GM12892 (cell line): ENCODE results near the gene CYRIA.

Experiments
- DNase-seq: peaks from one replicate; pipeline ENCODE4 v3.0.0; 2011; ENCODE audit not compliant: insufficient read length
- FAIRE-seq: peaks from 2 replicates; lab custom pipeline; 2011; peaks lifted over from hg19 to GRCh38; lab: Jason Lieb, UNC
- POLR2A ChIP-seq: IDR thresholded peaks from 2 replicates; pipeline ENCODE4 v1.6.1; 2011; ENCODE audit warnings: low read depth, low read length, control low read depth
- POLR2AphosphoS5 ChIP-seq: IDR thresholded peaks from 2 replicates; pipeline ENCODE4 v1.6.1; 2011; ENCODE audit warnings: low read depth, low read length, control low read depth
- TAF1 ChIP-seq: IDR thresholded peaks from 2 replicates; pipeline ENCODE4 v1.6.1; 2011; ENCODE audit warnings: low read depth, mild to moderate bottlenecking, control low read depth, low read length, borderline replicate concordance

Gene CYRIA

DNA sequence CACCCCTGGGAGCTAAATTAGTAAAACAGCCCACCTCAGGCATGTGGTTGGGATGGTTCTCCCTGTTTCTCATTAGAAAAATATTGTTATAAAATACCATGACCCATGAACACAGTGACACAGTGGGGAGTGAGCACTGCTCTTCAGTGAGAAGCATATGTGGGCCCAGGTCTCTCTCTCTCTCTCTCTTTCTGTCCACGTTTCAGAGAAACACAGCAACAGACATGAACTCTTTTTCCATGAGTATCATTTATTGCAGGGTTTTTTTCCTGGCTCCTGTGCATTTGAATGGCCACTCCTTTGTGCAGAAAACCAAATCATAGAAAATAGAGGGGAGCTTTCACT lies 41.2 kb downstream of the CYRIA start:
- TF ChIP-seq POLR2A (no peak), POLR2AphosphoS5 (no peak), TAF1 (no peak)
- no peak for FAIRE-seq
- DNase-seq, result no peak

DNA sequence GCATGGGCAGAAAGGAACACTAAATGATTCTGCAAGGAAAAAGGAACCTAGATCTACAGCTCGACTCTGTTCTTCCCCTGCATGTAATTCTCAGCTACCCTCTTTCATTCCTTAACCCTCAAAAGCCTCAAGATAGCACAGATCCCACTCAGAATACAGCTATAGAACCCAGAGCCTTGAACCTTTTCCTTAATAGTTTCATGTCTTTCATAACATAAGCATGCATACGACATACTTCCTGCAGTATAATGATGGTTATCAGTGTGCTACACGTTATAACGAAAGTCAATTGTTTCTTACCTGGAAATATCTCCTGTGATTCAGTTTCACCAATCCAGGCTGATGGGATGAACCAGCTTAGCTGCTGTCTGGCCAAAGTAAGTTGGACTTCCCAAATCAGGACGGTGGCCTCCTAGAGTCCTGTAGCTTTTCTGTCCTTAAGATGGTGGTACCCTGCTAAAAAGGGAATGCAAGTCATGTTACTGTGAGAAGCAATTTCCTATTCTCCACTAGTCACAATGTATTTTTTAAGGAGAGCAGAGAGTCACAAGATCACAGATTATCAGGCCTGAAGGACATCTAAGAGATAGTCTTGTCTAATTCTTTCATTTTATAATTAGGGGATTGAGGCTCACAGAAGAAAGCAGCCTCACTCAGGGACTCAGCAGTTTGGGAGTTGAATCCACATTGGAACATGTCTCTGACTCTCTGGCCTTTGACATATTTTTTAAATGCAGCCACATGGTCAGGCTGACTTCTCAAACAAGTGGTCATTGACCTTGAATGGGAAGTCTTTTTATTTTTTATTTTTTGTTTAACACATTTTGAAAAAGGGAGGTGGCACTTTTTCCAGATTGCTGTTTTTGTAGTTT lies 41.8 kb downstream of the CYRIA start:
- FAIRE-seq (no peak), DNase-seq (no peak)
- no peak for TF ChIP-seq POLR2A
- no peak for TF ChIP-seq TAF1
- TF ChIP-seq POLR2AphosphoS5, result no peak

DNA sequence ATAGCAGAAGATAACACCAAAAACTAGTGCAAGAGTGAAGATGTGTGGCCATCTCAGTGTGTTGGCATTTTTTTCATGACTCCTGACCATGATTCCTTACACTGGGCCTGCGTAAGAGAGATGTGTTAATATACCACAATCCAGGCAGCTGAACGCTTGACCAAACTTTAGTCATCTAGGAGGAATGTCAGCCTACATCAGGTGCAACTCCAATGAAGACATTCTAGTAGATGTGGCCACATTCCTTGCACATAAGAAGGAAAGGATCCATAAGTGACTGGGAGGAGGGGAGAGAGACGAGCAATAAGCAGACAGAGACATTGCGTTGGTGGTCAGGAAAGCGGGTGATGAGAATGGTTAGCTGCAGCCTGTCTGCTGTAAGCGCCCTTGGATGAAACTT lies 42.6 kb downstream of the CYRIA start:
- TF ChIP-seq POLR2A, result no peak
- TF ChIP-seq POLR2AphosphoS5, result no peak
- TF ChIP-seq TAF1, result no peak
- FAIRE-seq, result no peak
- no peak for DNase-seq

DNA sequence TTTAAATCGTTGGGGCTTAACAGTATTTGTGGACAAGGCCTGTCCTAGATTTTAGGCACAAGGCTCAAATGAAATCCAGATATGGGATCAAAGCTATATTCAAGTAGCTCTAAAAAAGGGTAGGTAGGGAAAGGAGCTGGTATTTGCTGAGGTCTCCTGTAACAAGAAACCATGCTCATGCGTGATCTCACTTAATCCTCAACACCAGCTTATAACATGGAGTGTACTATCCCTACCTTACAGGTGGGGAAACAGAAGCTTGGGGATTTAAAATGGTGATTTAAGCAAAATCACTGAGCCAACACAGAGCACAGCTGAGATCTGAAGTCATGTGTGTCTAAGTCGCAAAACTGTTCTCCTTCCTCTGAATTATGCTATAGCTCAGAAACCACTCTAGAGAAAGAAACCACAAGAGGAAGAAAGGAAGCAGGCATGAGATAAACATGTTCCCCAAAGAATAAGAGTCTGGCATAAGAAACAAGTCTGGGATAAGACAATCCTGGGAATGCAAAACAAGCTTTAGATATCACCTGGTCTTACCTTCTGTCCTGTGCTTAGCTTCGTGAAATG lies 43.1 kb downstream of the CYRIA start:
- FAIRE-seq (no peak), DNase-seq (no peak)
- TF ChIP-seq POLR2AphosphoS5 (no peak), POLR2A (no peak), TAF1 (no peak)

DNA sequence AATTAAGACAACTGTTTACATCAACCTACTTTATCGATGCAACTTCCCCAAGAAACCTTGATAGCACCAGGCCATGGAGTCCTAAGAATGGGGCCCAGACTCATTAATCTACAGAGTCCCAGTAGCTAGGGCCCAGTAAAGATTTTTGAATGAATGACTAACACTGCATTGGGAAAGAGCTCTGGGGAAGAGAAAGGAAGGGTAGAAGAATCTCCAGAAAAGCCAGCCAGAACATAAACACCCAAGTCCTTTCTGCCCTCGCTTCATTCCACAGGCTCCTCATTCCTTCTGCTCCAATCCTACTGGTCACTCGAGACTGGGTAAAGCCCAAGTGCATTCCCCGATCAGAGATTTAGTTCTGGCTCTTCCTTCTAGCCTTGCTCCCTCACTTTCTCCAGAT lies 44.3 kb downstream of the CYRIA start:
- TF ChIP-seq POLR2A (no peak), TAF1 (no peak), POLR2AphosphoS5 (no peak)

DNA sequence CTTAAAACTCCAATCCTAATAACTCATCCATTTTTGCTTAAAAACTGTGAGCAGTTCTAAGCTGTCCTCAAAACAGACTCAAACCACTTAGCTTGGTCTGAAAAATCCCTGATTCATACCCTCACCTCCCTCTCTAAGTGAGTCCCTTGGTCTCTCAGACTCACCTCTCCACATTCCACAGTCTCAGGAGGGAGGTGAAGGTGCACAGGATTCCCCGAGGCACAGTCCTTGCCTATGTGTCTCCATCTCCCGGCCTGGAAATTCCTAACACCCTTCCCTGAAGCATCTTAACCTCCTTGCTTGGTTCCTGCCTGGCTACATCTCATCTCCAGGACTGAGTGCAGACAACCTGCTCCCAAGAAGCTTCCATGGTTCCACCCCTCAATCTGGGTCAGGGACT lies 45.0 kb downstream of the CYRIA start:
- DNase-seq, result no peak
- FAIRE-seq, result no peak
- TF ChIP-seq POLR2A (no peak), TAF1 (no peak), POLR2AphosphoS5 (no peak)

More for the DNA sequence above, 44.3 kb downstream of the CYRIA start:
- no peak for FAIRE-seq
- DNase-seq, result no peak

DNA sequence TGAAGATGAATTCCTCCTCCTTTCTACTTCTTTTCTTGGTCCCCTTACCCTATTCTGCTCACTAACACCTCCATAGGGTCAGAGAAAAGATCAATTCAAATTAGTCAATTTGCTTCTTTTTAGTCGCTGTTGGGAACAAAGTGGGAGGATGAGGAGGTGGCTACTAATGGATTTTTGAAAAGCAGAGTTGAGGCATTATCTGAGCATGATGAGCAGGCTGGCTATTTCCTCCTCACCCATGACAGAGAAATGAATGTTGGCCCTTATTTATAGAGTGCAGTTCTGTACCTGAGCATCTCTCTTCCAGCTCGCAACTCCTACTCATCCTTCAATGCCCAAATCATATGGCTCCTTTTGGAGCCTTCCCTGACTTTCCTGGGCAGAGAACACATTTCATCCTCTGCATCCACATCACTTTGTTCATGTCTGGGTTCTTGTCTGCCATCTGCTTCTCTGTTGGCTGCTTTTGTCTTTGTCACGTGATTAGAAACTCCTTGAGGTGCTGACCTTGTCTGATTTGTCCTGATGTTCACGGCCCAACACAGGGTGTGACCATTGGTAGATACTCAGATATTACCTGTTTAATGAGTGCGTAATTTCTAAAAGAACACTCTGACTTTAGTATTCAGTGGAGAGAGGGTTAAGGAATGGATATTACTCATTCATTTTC lies 45.9 kb downstream of the CYRIA start:
- FAIRE-seq (no peak), DNase-seq (no peak)

DNA sequence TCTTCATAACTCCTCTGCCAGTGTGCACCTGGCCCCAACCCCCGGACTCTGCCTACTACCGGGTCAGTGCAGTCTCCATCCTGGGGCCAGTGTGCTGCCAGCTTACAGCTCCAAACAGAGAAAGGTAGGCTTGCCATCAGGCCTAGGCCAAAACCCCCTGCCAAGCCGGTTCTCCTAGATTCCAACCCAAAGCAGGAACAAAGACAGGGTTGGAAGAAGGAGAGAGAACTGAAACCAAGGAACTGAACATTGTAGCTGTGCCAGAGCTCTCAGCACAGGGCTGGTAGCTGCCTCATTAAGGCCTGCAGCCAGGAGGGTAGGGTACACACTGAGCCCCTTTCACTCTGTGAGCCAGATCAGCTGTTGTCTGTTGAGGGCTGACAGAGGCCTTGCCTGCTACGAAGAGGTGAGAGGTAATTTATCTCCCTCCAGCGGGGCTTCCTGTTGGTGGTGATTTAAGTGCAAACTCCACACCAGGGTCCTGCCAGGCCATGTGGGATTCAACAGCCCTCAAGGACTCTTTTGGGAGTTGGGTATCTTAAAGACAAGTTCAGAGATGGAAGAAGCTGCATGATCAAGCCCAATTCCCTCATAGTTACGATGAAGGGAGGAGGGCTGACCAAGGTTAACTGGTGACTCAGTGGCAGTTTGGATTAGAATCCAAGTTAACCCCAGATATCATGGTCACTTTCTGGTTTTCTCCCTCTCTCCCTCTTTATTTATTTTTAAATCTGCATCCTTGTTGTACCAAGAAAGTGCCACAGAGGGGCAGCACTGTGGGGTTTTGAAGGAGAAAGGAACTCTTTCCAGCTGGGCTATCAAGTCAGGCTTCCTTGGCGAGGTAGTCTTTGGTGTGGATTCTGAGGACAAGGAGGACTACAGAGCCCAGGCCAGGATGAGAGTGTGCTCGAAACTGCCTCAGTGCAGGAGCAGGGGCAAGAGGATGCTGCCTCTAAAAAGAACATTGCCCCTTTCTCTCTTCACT lies 48.1 kb downstream of the CYRIA start:
- no peak for TF ChIP-seq POLR2A
- FAIRE-seq, result no peak
- DNase-seq, result no peak

More for the DNA sequence above, 45.9 kb downstream of the CYRIA start:
- TF ChIP-seq POLR2A (no peak), POLR2AphosphoS5 (no peak), TAF1 (no peak)
